Measurements from ENCODE around the gene ARHGAP36. TPM values are rescaled to one million over a fixed set of nuclear protein-coding genes. Genes with fewer than 3 reads are reported as not detected.

The ARHGAP36 gene
- total and polyA plus RNA-seq, 2 of the 8 experiments (the other 6 are each of a cell fraction or from before 2014, with no cell fraction given) = 0.32 to 0.38 TPM

GRCh38 chrX:131041667-131042066 is 16.5 kb upstream of the ARHGAP36 start:
- Histone ChIP-seq H3K4me1 (replicated peaks in 1 of 4; ENCODE audit: control insufficient read depth in 3 of 4, insufficient read depth in 4 of 4, low read length in 3 of 4) (no peaks in the 10 kb centered on the region; a peak in 1 of 7 replicates), H2AFZ (ENCODE audit: low read length) (no peak overlapping the region), H4K8ac (ENCODE audit: extremely low read depth, insufficient read depth, low read length) (no peak overlapping the region), H3K23ac (ENCODE audit: insufficient read length) (no peak overlapping the region), H3K9ac (replicated peaks in 1 of 4; ENCODE audit: extremely low read depth in 1 of 4, low read depth in 3 of 4, low read length in 3 of 4) (no peak overlapping the region), H3K56ac (replicated peaks; ENCODE audit: insufficient read length, low read depth, low read length) (no peak overlapping the region), H3K23me2 (ENCODE audit: low read depth, low read length) (no peaks in the 10 kb centered on the region), H2AK5ac (ENCODE audit: low read depth, low read length) (no peak overlapping the region), H3K4me3 (ENCODE audit: extremely low read depth in 1 of 4, insufficient read depth in 2 of 4, low read depth in 3 of 4, low read length in 4 of 4) (no peak overlapping the region), H4K5ac (ENCODE audit: insufficient read length, low read depth, low read length) (no peak overlapping the region), H3K36me3 (ENCODE audit: control insufficient read depth in 2 of 4, insufficient read depth in 4 of 4, low read length in 3 of 4) (no peaks in the 10 kb centered on the region), H3K79me2 (ENCODE audit: control insufficient read depth in 1 of 2, insufficient read depth in 2 of 2, low read length in 2 of 2) (no peaks in the 10 kb centered on the region), H3K27ac (ENCODE audit: low read depth, low read length) (no peak overlapping the region), H3K18ac (ENCODE audit: extremely low read depth, low read length) (no peak overlapping the region), H3K14ac (ENCODE audit: insufficient read length) (no peak overlapping the region), H2BK120ac (replicated peaks; ENCODE audit: low read depth, low read length) (no peak overlapping the region), H2BK12ac (ENCODE audit: low read depth, low read length) (no peak overlapping the region), H2BK5ac (ENCODE audit: low read depth, low read length) (no peak overlapping the region), H4K20me1 (replicated peaks in 1 of 2; ENCODE audit: control insufficient read depth in 1 of 2, insufficient read depth in 2 of 2, low read length in 2 of 2) (no peaks in the 10 kb centered on the region), H3K4me2 (ENCODE audit: insufficient read depth in 1 of 2, low read depth in 2 of 2, low read length in 2 of 2) (no peak overlapping the region), H4K91ac (replicated peaks; ENCODE audit: insufficient read length, low read length) (no peak overlapping the region), H2BK20ac (ENCODE audit: low read length) (no peak overlapping the region), H3K9me3 (ENCODE audit: insufficient read depth in 2 of 2, low read depth in 1 of 2, low read length in 1 of 2) (no peaks in the 10 kb centered on the region), H3K4ac (replicated peaks; ENCODE audit: insufficient read length, low read depth, low read length) (no peak overlapping the region), H2BK15ac (ENCODE audit: low read length) (no peak overlapping the region), H3K27me3 (replicated peaks in 1 of 4; ENCODE audit: control insufficient read depth in 3 of 4, extremely low read depth in 1 of 4, insufficient read depth in 3 of 4, low read length in 3 of 4) (no peaks in the 10 kb centered on the region), H3K79me1 (ENCODE audit: low read depth, low read length) (no peaks in the 10 kb centered on the region)
- ChIA-PET CTCF (ENCODE audit: partially characterized antibody) (no interaction called here), POLR2A (ENCODE audit: partially characterized antibody) (no interaction called here)
- TF ChIP-seq ZNF274 (IDR thresholded peaks at IDR 0.05; ENCODE audit: borderline replicate concordance, extremely low read depth, low read length) = no peak
- FAIRE-seq (no peak), DNase-seq (ENCODE audit: low read depth in 1 of 2, low spot score in 2 of 2) (no peak)
- WGBS, 2 experiments (ENCODE audit: extremely low coverage in 1 of 2, insufficient coverage in 1 of 2, insufficient read length in 1 of 2, insufficient replicate concordance in 2 of 2, low coverage in 1 of 2, low lambda C conversion rate in 2 of 2, missing lambda C conversion rate in 1 of 2) = 95% methylated on average over 6 of the region's 6 CpGs; no CpG with 5 or more reads in 1 of the 2 experiments
